Heart left ventricle (tissue), 16 donors: ENCODE measurements around the gene TRAPPC3. TPM values are rescaled to one million over a fixed set of nuclear protein-coding genes. Genes with fewer than 3 reads are reported as not detected.
A peak's percentile ranks its signal among the peaks of the same experiment; 100 is the strongest.
"Not testable (repeated sequence)": the region's sequence is repeated elsewhere in the genome, so short reads cannot be mapped to it uniquely, and the experiment has no call there.

Experiments
- ATAC-seq, 4 donors: fragments of 200-7000 bp; cut with Tn5 transposase; one replicate each; pipeline ENCODE4 v1.9.1; 2020 to 2022; ENCODE audit warnings: moderate library complexity in 4 of 4, mild to moderate bottlenecking in 3 of 4, moderate number of reproducible peaks in 1 of 4
- DNase-seq, 5 donors: peaks; one replicate each; pipeline ENCODE4 v3.0.0-alpha.2; 2020
- H3K27ac ChIP-seq, 12 donors: fragments of 200-600 bp; sonication (generic) in 4 of 12; one replicate each; pipeline versions ENCODE4 v1.5.0 to v1.8.0; 2016 to 2022; ENCODE audit warnings: mild to moderate bottlenecking in 2 of 12
- H3K27me3 ChIP-seq, 9 donors: fragments of 200-600 bp; sonication (generic) in 2 of 9; one replicate each; pipeline versions ENCODE4 v1.5.1 to v1.8.0; 2016 to 2022; ENCODE audit warnings: mild to moderate bottlenecking in 3 of 9
- H3K36me3 ChIP-seq, 9 donors: fragments of 200-600 bp; sonication (generic) in 2 of 9; one replicate each; pipeline versions ENCODE4 v1.5.0 to v1.8.0; 2018 to 2022; ENCODE audit warnings: mild to moderate bottlenecking in 2 of 9
- H3K4me1 ChIP-seq, 12 donors: fragments of 200-600 bp; sonication (generic) in 4 of 12; one replicate each; pipeline versions ENCODE4 v1.5.0 to v1.8.0; 2016 to 2022; ENCODE audit warnings: mild to moderate bottlenecking in 3 of 12
- H3K4me3 ChIP-seq, 12 donors: fragments of 200-600 bp; sonication (generic) in 4 of 12; one replicate each; pipeline versions ENCODE4 v1.5.0 to v1.8.0; 2017 to 2022; ENCODE audit warnings: mild to moderate bottlenecking in 9 of 12, moderate library complexity in 4 of 12
- H3K9me3 ChIP-seq, 12 donors: fragments of 200-600 bp; sonication (generic) in 4 of 12; one replicate each; pipeline versions ENCODE4 v1.5.0 to v1.8.0; 2016 to 2022; ENCODE audit warnings: mild to moderate bottlenecking in 1 of 12
- POLR2A ChIP-seq, 2 donors: fragments of 450-650 bp; IDR thresholded peaks; one replicate each; pipeline ENCODE4 v1.6.1; 2017; ENCODE audit warnings: antibody characterized with exemption in 2 of 2, mild to moderate bottlenecking in 2 of 2, moderate library complexity in 2 of 2
- WGBS, 4 donors: extraction: QIAGEN DNeasy Blood & Tissue Kit in 2 of 4; methylation state at CpG; one replicate each; pipeline versions ENCODE4 v1.1.5 to v1.1.7; 2013 to 2018; 5-methylcytosine and 5-hydroxymethylcytosine counted together
- intact Hi-C, 10 donors: fragments of 100-400 bp; cut with DNase I; formaldehyde crosslinking; loops; one replicate each; pipeline versions ENCODE4 v1.11.1 to v1.14.2; 2022
- long read RNA-seq, 3 donors: library from polyadenylated mRNA; unstranded; transcript quantifications; one replicate each; pipeline ENCODE4 v2.0.0, GENCODE V29; 2020 to 2021
- polyA plus RNA-seq, 2 donors: library from polyadenylated mRNA; stranded (reverse); fragments of 200-250 nt; gene quantifications; one replicate each; pipeline ENCODE4 v1.2.3, GENCODE V29; 2013
- total RNA-seq, 9 donors: library from RNA; depleted of rRNA in 2 of 9; stranded (reverse); fragments of >200 nt in 2 of 9; fragmentation: NEBNext Ultra II Directional in 3 of 9; extraction: Animal tissue kit (Norgen Biotek cat#: 25700) in 3 of 9; gene quantifications; one replicate each; pipeline versions ENCODE4 v1.1.0 to v1.2.4, GENCODE V29; 2016 to 2023
- TF ChIP-seq, protein P1 (sequence below), 12 donors: fragments of 200-600 bp; sonication (generic) in 4 of 12; IDR thresholded peaks; one replicate each; pipeline versions ENCODE4 v1.5.0 to v1.8.0; 2018 to 2022; ENCODE audit warnings: antibody characterized with exemption in 12 of 12, mild to moderate bottlenecking in 5 of 12
- donor health status: ischemic (EF 13 %, LVEDD 7.1; RV severe dilation, severe dysfunction).
- donor health status: healthy with polysubstance abuse.
- donor health status: DM: no; HTN: yes; CAD: no.
- donor health status: DM: no; HTN: no; CAD: no.
- donor health status: ischemic (EF 25% LVEDD 6.9; RV normal size, moderate dysfunction).
- donor health status: ischemic (EF 25% LVEDD 5.7; RV mildly dilated, moderate dysfunction).
- donor health status: healthy.
- donor health status: DM: yes; HTN: yes; CAD: no.
- donor health status: ischemic (EF 35%, LVEDD 5.7; RV mildly dilated, moderate dysfunction).
- donor health status: nonischemic (EF 11% LVEDD 7.7; RV severe dilation, severe dysfunction).
- donor health status: DM: yes; HTN: yes; CAD: no.
- donor health status: PGD.
- donor health status: ischemic (EF 29% LVEDD 5.4; RV normal size, mild dysfunction).
- donor health status: nonischemic (EF 23%, LVEDD 6.1; RV moderate dilation, normal function).

Gene TRAPPC3
- total RNA-seq: 10 to 100 TPM; 45.3 to 77.2 (median 52.9) TPM
- polyA plus RNA-seq: 10 to 100 TPM; 40.8 to 89.6 TPM
- long read RNA-seq, donor 1, transcript TRAPPC3-204 (5 exons, 1,265 nt): major isoform, 35 of 40 reads
- long read RNA-seq, donor 1, partial matches to known transcripts: 1 of 40 reads
- long read RNA-seq, donor 1, other reads (novel, unspliced or antisense): 2 of 40 reads
- long read RNA-seq, donor 2, transcript TRAPPC3-204 (5 exons, 1,265 nt): major isoform, 94 of 111 reads
- long read RNA-seq, donor 2, transcript TRAPPC3-202 (5 exons, 1,056 nt): minor isoform, 9 of 111 reads
- long read RNA-seq, donor 2, partial matches to known transcripts: 4 of 111 reads
- long read RNA-seq, donor 2, other reads (novel, unspliced or antisense): 3 of 111 reads
- long read RNA-seq, donor 3, transcript TRAPPC3-204 (5 exons, 1,265 nt): major isoform, 24 of 26 reads
- long read RNA-seq, donor 3, partial matches to known transcripts: 0 of 26 reads
- long read RNA-seq, donor 3, other reads (novel, unspliced or antisense): 1 of 26 reads

DNA sequence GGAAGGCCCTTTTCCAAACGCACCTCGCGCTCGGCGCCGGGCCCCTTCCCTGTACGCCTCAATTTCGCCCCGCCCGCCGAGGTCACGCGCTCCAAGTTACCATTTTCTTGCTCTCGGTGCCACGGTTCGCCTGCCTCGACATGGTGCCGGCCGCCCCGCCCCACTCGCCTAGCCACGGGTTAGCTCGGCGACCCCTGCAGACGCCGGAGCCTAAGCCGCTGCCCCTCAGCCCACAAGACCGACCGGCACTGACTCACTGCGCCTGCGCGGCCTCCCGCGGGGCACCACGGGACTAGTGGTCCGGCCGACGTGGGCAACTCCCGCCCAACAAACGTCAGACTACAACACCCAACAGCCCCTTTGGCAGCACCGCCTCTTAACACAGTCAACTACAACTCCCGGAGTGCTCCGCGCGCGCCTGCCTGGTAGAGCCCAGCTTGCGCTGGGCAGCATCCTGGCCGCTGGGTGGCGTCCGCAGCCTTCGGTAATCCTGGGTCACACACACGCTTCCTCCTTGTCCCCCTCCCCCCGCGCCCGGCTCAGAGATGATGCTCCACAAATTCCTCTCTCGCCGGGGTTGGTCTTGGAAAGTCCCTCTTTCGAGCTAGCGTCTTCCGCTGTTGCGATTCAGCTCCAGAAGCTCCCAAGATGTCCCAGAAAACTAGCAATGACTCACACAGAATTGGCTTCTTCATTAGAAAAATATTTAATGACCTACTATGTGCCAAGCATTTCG is at the start of gene TRAPPC3:
TSS of gene TRAPPC3 (minus strand) at position 250 of the 736 bp plus-strand sequence. CDS start at position 142, 108 bp downstream.
- 1% methylated on average over 34 to 62 of the region's 62 CpGs for WGBS, 4 donors
- TF ChIP-seq, protein P1, sequence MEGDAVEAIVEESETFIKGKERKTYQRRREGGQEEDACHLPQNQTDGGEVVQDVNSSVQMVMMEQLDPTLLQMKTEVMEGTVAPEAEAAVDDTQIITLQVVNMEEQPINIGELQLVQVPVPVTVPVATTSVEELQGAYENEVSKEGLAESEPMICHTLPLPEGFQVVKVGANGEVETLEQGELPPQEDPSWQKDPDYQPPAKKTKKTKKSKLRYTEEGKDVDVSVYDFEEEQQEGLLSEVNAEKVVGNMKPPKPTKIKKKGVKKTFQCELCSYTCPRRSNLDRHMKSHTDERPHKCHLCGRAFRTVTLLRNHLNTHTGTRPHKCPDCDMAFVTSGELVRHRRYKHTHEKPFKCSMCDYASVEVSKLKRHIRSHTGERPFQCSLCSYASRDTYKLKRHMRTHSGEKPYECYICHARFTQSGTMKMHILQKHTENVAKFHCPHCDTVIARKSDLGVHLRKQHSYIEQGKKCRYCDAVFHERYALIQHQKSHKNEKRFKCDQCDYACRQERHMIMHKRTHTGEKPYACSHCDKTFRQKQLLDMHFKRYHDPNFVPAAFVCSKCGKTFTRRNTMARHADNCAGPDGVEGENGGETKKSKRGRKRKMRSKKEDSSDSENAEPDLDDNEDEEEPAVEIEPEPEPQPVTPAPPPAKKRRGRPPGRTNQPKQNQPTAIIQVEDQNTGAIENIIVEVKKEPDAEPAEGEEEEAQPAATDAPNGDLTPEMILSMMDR (IDR thresholded peaks at IDR 0.05): peak; percentile 88 to 100 (median 96)
- TF ChIP-seq POLR2A (IDR thresholded peaks at IDR 0.05): peak in 1 of 2 donors; percentile 93

DNA sequence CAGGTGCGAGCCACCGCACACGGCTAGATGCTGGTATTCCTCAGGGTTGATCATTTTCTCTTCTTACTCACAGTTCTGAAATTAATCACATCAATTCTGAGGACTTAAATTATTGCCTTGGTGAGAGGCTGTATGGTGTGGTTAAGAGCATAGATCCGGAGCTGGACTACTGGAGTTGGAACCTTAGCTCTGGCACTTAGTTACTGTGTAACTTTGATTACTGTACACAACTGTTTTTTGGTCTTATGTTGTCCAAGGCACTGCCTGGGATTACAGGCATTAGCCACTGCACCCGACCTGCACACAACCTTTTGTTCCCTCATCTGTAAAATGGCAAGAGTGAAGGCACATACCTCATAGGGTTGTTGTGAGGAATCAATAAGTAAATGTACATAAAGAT is 49.4 kb upstream of the TRAPPC3 start:
- DNase-seq (no peak), ATAC-seq (no peak)
- H3K27me3 ChIP-seq: no peaks in the 10 kb centered on the region
- intact Hi-C loops: no loop called here
- no peaks in the 10 kb centered on the region for H3K9me3 ChIP-seq
- H3K27ac ChIP-seq: peak overlapping the region in 2 of 12 donors; percentile 72 to 85
- TF ChIP-seq, protein P1 (IDR thresholded peaks at IDR 0.05): no peak
- TF ChIP-seq POLR2A (IDR thresholded peaks at IDR 0.05): no peak
- H3K36me3 ChIP-seq: no peaks in the 10 kb centered on the region
- no peak overlapping the region for H3K4me3 ChIP-seq
- 95 to 98% (median 97%) methylated on average over 5 of the region's 5 CpGs for WGBS, 4 donors
- H3K4me1 ChIP-seq: peaks cover 0 to 31% (median 11%) of the 10 kb centered on the region in 12 donors

More for the DNA sequence above, at the start of gene TRAPPC3:
- H3K4me3 ChIP-seq: peak within 1 kb of the TSS; percentile 57 to 98 (median 84)
- peaks cover 0 to 7% (median 0%) of the 10 kb centered on the region in 9 donors for H3K36me3 ChIP-seq
- DNase-seq (peak; percentile 100), ATAC-seq (peak; percentile 90 to 95 (median 92))
- H3K4me1 ChIP-seq: peaks cover 7 to 62% (median 48%) of the 10 kb centered on the region in 12 donors
- peak within 1 kb of the TSS; percentile 90 to 99 (median 96) for H3K27ac ChIP-seq
- no peaks in the 10 kb centered on the region for H3K27me3 ChIP-seq
- no peaks in the 10 kb centered on the region for H3K9me3 ChIP-seq
- intact Hi-C loops: loop anchor here in 7 of 10 donors (1.0 to 2.0 kb wide), 7 partner anchors 39 to 271 kb away; partner anchors contain the start of gene THRAP3 (in 1 of the 7)

DNA sequence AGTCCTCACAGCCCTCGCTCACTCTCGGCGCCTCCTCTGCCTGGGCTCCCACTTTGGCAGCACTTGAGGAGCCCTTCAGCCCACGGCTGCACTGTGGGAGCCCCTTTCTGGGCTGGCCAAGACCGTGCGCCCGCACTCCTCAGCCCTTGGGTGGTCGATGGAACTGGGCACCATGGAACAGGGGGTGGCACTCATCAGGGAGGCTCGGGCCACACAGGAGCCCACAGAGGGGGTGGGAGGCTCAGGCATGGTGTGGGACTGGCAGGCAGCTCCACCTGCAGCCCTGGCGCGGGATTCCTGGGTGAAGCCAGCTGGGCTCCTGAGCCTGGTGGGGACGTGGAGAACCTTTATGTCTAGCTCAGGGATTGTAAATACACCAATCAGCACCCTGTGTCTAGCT is 47.5 kb upstream of the TRAPPC3 start:
- H3K9me3 ChIP-seq, DNase-seq, intact Hi-C loops, H3K4me3 ChIP-seq, ATAC-seq, H3K27ac ChIP-seq, H3K36me3 ChIP-seq, H3K27me3 ChIP-seq: not testable (repeated sequence)
- peaks cover 0 to 23% (median 5%) of the 10 kb centered on the region in 12 donors for H3K4me1 ChIP-seq
- WGBS, 4 donors: 87 to 95% (median 90%) methylated on average over 12 of the region's 12 CpGs

DNA sequence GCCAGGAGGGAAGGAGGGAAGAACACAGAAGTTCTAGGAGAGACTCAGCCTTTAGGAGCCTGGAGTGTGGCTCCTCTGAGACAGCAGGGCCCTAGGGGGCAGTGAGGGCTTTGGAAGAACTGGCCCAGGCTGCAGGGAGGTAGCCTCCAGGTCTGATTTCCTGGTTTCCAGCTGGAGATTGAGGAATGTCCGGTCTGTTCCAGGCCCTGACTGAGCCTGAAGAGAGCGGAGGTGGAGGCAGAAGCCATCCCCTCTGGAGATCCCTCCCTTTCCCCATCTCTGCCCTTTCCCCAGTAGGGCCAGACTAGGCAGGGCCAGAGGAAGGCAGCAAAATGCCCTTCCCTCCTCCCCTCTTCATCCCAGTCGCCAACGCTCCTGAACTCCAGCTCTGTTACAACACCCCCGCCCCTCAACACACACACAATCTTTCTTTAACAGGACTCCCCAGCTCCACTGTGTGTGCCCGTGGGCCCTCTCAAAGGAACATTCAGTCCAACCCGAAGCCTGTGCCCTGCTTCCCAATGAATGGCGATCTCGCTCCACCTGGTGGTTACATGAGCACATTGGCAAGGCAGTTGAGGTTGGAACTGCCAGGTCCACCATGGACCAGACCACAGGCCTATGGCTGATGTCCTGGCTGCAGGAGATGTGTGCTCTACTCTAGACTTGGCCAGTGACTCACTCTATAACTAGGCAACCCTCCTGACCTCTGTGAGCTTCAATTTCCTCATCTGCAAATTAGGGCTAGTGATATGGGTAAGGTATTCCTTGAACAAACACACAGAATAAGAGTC is 38.7 kb upstream of the TRAPPC3 start:
- ATAC-seq (peak; percentile 89 to 97 (median 94)), DNase-seq (peak; percentile 86 to 92 (median 88))
- peak overlapping the region; percentile 72 to 90 (median 84) for H3K27ac ChIP-seq
- H3K9me3 ChIP-seq: no peaks in the 10 kb centered on the region
- WGBS, 4 donors: 1 to 4% (median 3%) methylated on average over 9 of the region's 9 CpGs
- no peak overlapping the region for H3K4me3 ChIP-seq
- peaks cover 0 to 15% (median 9%) of the 10 kb centered on the region in 12 donors for H3K4me1 ChIP-seq
- no peaks in the 10 kb centered on the region for H3K36me3 ChIP-seq
- no peaks in the 10 kb centered on the region for H3K27me3 ChIP-seq
- TF ChIP-seq, protein P1 (IDR thresholded peaks at IDR 0.05): peak; percentile 69 to 94 (median 88)
- TF ChIP-seq POLR2A (IDR thresholded peaks at IDR 0.05): peak in 1 of 2 donors; percentile 36
- intact Hi-C loops: loop anchor here (1.0 to 10.0 kb wide), 13 partner anchors 36 to 234 kb away; partner anchors contain the start of gene TRAPPC3 (in 5 of the 10)
